ENCODE measurements around the gene F10.
"Not testable (repeated sequence)": the region's sequence is repeated elsewhere in the genome, so short reads cannot be mapped to it uniquely, and the experiment has no call there.

Gene F10

DNA sequence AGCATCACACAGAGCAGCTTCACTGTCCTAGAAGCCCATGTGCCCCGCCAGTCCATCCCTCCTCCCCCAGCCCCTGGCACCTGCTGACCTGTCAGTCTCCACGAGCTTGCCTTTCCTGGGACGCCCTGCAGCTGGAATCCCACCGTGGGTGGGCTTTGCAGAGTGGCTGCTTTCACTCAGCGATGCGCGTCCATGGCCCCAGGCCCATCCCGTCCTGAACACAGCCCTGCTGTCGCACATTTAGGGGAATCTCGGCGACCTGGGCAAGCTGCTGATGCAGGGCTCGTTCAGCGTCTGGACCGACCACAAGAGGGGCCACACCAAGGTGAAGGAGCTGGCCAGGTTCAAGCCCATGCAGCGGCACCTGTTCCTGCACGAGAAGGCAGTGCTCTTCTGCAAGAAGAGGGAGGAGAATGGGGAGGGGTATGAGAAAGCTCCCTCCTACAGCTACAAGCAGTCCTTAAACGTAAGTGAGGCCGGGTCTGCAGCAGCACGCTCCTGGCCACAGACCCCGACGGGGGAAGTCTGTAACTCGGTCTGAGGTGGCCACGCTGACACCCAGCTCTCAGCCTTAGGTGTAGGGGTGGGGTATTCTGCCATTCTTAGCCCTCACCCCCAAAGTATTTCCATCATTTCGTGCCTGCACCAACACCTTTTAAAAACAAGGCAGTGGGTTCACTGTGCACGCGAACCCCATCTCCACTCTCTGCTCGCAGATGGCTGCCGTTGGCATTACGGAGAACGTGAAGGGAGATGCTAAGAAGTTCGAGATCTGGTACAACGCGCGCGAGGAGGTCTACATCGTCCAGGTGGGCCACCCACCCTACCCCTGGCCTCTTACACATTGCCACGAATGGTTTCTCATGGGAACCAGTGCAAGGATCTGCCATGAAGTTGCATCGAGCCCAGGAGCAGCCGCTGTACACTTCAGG is 35.3 kb upstream of the F10 start:
- no peak for DNase-seq

DNA sequence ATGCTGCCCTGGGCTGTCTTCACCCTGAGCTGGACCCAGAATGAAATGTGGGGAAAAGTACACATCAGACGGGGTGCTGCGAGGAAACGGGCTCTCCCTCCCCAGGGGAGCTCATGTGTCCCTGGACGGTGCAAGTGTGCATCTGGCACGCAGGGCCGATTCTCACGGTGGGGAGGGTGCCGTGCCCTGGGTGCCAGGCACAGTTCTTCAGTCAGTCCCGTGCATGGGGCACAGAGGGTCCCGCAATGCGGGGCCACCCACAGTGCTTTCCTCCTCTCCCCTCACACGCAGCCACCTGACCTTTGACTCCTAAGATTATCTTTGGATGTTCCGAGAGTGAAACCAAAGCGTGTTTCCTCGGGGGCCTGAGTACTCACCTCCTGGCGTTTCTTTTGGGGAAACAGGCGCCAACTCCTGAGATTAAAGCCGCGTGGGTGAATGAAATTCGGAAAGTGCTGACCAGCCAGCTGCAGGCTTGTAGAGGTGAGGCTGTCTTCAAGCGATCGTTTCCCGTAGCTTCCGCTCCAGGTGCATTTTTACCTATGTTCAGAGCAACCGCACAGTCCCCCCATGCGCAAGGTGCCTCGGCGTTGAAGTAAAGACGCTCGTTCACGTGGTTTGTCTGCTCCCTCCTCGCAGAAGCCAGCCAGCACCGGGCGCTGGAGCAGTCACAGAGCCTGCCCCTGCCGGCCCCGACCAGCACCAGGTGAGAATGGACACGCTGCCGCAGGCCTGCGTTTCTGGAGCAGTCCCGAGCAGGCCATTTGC is 34.5 kb upstream of the F10 start:
- DNase-seq = no peak

DNA sequence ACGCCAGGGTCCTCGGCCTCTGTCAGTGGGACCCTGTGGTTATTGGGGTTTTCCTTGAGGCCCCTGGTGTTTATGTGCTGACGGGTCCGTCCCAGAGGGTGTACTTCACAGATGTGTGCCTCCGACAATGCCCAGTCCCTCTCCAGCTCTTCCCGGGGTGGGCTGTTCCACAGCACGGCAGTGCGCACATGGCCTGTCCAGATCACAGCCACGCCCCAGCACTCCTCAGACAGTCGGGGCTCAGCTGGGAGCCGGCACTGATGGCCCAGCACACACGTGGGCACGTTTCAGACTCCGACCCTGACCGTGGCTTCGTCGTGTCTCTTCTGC is 33.9 kb upstream of the F10 start:
- no peak for DNase-seq

DNA sequence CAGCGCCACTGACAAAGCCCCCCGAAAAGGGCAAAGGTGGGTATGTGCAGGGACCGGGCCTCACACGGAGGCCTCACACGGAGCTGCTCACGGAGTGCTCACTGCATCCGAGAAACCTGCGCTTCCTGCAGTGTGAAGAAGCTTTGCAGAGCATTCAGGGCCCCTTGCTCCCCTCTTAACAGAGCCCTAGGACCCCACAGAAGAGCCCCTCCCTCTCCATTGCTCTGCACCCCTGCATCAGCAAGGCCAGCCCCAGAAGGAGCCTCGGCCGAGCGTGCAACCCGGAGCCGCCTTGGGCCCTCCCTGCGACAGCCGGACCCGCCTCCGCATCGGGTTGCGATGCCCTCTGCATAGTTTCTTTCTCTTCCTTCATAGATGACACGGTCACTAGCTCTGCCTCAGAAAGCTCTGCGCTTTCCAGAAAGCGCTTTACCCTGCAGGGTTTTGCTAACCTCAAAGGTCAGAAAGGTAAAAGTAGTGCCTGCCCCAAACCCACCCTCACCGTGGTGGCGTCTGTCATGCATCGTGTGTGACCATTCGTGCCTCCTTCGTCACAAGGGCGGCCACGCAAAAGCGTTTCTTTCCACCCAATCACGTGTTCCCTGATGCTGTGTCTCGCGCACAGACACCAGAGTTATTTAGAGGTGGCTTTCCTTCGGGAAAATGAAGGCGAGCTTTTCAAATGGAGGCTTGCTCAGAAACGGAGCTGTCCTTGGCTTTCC is 32.7 kb upstream of the F10 start:
- DNase-seq = no peak

DNA sequence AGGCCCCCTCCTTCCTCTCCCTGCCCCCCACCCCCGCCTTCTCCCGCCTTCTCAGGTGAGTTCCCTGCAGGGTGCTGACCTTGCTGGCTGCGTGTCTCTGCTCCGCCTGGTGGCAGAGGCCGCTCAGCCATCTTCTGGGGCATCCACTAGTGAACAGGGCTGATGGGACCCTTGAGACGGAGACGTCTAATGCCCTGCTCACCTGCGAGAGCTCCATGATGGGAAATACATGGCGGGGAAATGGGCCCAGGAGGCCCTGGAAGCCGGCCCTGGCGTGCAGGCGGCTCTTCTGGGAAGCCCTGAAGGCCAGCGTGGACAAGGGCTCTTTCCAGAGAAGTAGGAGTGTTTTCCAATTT is 32.2 kb upstream of the F10 start:
- no peak for DNase-seq

DNA sequence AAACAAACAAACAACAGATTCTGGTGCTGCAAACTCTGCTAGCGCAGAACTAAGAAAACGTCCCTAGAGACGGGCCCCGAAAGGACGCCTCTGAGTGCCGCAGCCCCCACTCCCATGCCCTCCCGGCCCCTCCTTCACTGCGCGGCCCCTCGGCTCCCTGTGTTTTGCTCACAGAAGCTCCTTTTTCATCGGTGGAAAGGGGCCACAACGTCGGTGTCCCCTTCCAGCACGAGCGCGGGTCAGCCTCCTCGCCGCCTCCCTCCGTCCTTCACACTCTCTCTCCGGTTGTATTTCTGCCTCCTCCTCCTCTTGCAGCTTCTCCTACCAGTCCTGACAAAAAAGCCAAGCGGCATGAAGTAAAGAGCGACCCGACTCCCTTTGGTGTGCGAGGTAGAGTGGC is 31.8 kb upstream of the F10 start:
- DNase-seq = no peak

DNA sequence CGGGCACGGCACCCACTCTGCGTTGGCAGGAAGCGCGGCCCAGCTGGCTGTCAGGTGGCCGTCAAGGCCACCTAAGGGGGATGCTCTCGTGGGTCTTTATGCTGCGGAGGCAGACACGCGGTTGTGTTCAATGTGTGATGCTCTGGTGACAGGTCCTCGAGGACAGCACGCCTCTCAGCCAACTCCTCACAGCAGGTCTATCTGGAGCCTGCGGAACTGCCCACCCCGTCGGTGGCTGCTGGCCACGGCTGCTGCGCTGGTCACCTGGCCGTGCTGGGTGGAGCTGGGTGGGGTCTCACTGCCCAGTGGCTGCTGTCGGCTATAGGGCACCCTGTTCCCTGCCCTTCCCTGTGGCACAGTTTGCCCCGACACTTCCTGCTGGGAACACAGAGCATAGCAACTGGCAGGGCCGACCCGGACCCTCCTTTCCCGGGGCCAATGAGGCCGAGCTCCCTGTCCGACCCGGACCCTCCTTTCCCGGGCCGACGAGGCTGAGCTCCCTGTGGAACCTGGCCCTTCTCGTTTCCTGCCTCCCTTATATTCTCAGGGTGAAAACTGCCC is 31.3 kb upstream of the F10 start:
- no peak for DNase-seq

DNA sequence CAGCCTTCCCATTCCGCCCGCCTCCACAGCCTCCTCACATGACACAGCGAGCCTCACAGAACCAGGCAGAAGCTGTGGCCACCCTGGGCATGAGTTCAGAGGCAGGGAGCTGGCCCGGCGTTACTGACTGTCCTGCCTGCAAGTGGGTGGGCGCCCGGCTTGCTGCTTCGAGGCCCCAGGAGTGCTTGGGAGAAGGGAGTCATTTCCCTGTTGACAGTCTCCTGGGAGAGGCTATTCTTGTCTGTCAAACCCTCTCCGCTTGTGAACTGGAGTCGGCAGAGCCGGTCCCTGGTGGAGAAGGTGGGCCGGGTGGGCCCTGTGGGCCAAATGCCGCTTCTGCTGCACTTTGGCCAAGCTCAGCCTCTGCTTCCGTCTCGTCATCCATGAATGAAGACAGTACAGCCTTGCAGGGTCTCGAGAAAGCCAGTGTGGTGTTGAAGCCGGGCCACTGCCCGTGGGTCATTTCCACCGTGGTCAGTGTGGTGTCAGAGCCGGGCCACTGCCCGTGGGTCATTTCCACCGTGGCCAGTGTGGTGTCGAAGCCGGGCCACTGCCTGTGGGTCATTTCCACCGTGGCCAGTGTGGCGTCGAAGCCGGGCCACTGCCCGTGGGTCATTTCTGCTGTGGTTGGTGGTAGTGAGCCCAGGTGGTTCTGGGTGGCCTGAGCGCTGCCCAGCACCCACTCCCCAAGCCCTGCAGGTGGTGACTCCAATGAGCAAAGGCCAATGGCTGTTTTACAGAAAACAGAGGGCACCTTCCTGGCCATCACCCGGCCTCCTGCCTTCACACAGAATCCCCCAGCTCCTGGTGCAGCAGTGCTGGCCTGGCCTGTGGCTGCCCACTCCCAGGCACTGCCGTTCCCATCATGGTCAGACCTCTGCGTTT is 30.5 kb upstream of the F10 start:
- DNase-seq = no peak

DNA sequence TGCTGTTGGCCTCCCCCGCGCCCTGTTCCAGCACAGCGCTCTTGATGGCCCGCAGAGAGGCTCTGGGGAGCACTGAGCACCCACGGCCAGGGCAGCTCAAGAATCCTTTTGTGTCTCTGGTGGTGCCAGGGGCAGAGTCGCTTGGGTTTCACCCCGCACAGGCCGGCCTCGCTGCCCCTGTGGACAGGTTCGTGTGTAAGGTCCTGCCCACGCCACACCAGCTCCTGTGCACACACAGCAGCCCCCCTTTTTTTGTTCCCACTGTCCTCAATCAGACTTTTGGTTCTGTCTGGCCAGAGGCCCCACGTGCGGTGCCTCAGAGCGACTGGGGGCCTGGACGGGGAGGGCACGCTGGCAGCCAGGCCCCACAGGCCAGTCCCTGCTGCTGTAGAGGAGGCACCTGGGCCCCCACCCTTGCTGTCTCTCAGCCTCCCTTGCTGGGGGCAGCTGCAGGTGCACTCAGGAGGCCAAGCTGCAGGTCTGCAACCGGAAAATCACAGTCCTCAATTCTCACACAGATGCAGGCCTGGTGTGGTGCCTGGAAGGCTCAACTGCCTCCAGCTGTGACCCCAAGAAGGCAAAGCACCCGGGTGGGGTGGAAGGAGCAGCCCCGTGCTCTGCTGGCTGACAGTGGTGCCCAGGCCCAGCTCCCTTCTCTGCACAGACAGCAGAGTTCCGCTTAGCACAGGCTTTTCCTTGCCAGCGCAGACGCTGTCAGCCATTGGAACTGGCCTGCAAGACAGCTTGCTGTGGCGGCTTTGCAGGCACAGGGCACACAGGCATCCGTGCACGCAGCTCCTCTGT is 29.6 kb upstream of the F10 start:
- DNase-seq = no peak

DNA sequence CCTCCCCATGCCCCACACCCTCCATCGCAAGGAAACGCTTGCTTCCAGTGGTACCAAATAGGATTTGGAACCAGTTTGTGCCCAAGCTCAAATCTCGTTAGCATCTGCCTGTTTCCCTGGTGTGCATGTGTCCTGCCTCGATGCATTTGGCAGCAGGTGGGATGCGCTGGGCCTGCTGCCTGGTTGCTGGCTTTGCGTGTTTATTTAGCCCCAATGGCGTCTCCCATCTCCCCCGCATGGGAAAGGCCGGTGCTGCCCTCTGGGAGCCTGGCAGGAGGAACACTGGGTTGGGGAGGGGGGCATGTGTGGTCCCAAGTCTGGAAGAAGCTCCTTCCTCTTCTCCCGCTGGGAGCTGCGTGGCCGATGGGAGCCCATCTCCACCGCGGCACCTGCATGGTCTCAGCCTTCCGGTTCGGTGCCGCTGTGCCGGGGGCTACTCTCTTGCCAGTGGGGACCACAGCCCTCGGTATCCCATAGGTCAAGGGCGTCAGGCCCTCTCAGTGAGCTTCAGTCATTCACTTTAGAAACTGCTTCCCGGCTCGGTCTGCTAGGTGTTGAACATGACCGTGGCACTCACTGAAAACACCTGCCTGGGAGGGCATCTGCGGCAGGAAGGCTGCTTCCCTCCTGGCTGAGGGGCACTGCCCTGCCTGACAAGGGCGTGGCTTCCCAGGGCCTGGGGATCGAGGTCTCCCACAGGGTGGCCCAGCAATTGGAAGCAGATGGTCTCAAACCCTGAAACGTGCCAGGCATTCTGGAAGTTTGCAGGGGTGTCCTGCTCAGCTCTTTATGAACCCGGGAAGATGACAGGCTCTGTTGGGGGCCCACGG is 28.8 kb upstream of the F10 start:
- DNase-seq = no peak

DNA sequence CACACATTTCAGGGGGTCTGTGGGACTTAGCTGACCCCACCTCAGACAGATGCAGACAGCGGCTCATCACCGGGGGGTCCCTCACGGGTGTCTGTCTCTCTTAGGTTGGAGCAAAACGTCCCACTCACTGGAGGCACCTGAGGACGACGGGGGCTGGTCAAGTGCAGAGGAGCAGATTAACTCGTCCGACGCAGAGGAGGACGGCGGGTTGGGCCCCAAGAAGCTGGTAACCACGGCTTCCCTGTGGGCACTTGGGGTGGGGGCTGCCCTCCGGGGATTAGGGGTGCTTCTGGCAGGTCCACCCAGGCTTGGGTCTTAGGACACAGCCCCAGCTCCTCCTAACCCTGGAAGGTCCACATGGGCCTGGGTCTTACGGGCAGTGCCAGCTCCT is 28.2 kb upstream of the F10 start:
- DNase-seq = no peak

DNA sequence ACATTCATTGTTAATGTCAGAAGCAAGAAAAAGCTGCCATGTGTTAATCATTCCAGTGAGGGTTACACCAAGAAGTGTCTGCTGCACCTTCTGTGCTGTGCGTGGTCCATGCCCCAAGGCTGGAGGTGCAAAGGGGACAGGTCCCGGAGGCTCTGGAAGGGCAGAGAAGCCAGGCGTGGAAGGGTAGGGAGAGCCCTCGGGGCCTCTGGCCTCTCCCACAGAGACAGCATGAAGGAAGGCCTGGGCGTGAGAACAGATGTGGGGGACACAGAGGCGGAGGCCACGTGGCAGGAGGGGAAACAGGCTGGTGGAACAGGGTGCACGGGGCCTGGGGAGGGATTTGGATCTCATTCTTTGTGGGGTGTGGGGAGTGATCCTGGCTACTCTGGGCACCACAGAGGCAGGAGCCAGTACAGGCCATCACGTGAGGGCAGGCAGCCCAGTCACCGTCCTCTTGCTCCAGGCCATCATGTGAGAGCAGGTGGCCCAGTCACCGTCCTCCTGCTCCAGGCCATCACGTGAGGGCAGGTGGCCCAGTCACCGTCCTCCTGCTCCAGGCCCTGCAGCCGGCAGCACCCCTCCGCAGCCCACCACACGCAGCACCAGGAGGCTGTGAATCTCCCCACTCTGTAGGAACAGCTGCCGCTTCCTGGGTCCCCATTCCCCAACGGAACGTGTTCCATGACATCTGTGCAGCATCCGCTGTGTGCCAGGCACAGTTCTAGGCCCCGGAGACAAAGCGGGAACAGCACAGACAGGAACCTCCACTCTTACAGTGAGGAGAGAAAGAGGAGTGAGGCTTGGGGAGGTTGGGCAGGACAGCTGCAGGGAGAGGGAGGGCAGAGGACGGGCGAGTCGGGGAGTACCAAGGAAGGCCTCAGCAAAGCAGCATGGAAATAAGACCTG is 27.2 kb upstream of the F10 start:
- no peak for DNase-seq

DNA sequence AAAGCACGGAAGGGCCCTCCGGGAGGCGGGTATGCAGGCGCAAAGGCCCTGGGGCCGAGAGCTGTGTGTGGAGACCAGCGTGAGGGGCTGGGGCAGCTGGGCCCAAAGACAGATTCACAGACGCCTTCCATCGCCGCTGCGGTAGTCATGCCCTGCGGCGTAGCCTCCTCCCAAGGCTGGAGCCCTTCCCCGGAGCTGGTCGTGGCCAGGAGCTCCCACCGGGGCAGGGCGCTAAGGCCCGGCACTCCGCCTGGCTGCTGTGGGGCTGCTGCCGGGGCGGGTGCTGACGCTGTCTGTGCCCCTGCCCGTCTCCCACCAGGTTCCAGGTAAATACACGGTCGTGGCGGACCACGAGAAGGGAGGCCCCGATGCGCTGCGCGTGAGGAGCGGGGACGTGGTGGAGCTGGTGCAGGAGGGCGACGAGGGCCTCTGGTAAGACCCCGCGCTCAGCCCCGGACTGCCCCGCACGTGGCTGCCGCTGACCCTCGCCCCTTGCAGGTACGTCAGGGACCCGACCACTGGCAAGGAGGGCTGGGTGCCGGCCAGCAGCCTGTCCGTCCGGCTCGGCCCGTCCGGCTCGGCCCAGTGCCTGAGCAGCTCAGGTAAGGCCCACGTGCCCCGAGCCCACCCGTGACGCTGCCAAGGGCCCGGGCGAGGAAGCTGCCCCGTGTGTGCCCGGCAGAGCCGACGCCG is 26.4 kb upstream of the F10 start:
- DNase-seq = no peak

DNA sequence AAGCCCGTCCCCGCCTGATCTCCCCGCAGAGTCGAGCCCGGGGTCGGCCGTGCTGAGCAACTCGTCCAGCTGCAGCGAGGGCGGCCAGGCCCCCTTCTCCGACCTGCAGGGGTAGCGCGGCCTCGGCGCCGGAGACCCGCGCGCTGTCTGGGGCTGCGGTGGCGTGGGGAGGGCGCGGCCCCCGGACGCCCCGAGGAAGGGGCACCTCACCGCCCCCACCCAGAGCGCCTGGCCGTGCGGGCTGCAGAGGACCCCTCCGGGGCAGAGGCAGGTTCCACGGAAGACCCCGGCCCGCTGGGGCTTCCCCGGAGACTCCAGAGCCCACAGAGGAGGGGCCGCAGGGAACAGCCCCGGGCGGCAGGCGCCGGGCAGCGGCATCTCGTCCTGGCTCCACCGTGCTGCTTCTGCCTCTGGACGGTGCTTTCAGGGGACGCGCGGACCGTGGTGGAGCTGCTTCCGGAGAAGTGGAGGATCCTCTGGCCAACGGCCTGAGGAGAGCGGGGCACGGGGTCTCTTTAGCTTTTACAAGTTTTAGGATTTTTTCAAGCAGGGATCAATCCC is 25.8 kb upstream of the F10 start:
- DNase-seq = no peak

DNA sequence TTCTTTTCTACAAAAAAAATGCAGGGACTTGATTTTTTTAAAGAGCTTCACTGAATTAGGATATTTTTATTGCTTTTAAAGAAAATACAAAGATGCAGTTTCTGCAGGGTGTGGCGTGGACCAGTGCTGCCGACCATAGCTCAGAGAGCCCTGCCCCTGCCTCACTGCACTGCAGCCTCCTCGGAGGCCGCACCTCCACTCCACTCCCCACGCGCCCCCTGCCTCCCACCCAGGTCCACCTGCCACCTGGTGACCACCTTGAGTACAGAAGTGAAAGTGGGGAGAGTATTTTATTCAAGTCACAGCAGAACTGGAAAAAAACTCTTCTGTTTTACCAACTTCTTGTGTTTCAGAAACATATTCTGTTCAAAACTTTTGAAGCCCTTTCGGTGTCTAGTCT is 24.9 kb upstream of the F10 start:
- no peak for DNase-seq

DNA sequence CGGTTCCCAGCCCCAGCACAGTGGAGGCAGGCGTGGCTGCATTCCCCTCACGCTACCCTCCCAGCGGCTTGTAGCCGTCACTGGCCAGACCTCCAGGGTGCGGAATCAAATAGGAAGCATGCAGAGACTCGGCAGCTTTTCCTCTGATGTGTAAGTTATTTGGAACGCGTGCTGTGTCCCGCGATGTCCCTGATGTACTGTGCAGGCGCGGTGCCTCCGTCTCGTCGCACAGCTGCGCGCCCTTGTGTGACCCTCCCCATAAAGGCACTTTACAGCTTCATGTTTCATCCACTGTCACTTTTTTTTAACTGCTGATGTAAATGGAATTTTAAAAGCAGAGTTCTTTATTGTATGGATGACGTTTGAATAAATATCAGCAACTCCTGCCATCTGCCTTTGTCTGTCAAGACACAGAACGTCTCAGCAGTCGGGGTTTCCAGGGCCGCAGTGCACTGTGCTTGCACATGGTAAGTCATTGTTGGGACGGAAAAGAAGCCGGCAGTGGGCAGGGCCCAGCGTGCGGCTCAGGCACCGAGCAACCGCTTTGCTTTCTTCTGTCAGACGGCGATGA is 24.4 kb upstream of the F10 start:
- DNase-seq = no peak

DNA sequence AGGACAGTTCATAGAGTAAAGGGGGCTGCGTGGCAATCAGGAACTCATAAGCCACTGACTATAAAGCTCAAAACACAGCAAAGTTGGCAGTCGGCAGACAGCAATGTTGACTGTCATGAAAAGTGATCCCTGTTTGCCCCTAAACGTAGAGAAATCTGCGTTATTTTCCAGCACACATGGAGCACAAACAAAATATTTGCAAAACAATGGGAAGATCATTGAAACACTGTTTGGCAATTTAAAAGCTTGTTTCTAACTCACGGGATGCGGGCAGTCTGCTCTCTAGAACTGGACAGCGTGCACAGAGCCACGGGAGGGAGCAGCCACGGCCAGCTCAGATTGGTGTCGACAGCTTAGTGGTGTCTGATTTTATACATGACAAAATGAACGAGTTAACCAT is 23.5 kb upstream of the F10 start:
- no peak for DNase-seq

DNA sequence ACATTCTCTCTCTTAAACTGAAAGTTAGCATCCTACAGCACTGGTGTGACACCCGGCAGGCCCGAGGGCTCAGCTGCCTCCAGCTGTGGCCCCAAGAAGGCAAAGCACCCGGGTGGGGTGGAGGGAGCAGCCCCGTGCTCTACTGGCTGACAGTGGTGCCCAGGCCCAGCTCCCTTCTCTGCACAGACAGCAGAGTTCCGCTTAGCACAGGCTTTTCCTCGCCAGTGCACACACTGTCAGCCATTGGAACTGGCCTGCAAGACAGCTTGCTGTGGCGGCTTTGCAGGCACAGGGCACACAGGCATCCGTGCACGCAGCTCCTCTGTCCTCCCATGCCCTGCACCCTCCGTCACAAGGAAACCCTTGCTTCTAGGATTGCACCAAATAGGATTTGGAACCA is 20.3 kb upstream of the F10 start:
- not testable (repeated sequence) for DNase-seq
